Adrenal gland (tissue), 12 donors: Measurements from ENCODE around the gene COA5. TPM values are rescaled to one million over a fixed set of nuclear protein-coding genes. Genes with fewer than 3 reads are reported as not detected.
"Not testable (repeated sequence)": the region's sequence is repeated elsewhere in the genome, so short reads cannot be mapped to it uniquely, and the experiment has no call there.

ENCODE experiments used
- DNase-seq, 7 donors: peaks; one replicate each; pipeline ENCODE4 v3.0.0-alpha.2; 2019 to 2020
- H3K27ac ChIP-seq, 5 donors: fragments of 200-600 bp; sonication (generic) in 4 of 5; 1 replicate in 3 of 5; 2 replicates in 2 of 5; pipeline versions ENCODE4 v1.5.1 to v1.8.0; 2016 to 2020; ENCODE audit warnings: mild to moderate bottlenecking in 1 of 5
- H3K27me3 ChIP-seq: fragments of 200-600 bp; 2 replicates; pipeline ENCODE4 v1.8.0; 2021
- H3K36me3 ChIP-seq, 2 donors: fragments of 200-600 bp; replicated peaks in 1 of 2; 1 replicate in 1 of 2; 2 replicates in 1 of 2; pipeline versions ENCODE4 v1.5.1 to v1.8.0; 2018 to 2022
- H3K4me1 ChIP-seq, 2 donors: fragments of 200-600 bp; replicated peaks in 1 of 2; 1 replicate in 1 of 2; 2 replicates in 1 of 2; pipeline versions ENCODE4 v1.5.1 to v1.8.0; 2018 to 2021
- H3K4me3 ChIP-seq, 4 donors: fragments of 200-600 bp; sonication (generic) in 3 of 4; one replicate each; pipeline ENCODE4 v1.5.1; 2016 to 2018
- H3K9me3 ChIP-seq, 3 donors: fragments of 200-600 bp; sonication (generic) in 1 of 3; replicated peaks in 1 of 3; 1 replicate in 2 of 3; 2 replicates in 1 of 3; pipeline versions ENCODE4 v1.5.1 to v1.8.0; 2016 to 2021
- CTCF ChIP-seq, 6 experiments: fragments of 450-650 bp in 4 of 6; fragments of 200-600 bp in 2 of 6; sonication (generic) in 1 of 6; IDR thresholded peaks; 1 replicate in 5 of 6; 2 replicates in 1 of 6; pipeline versions ENCODE4 v1.5.1 to v1.8.0; 2016 to 2021; ENCODE audit warnings: antibody characterized with exemption in 6 of 6, mild to moderate bottlenecking in 2 of 6, moderate library complexity in 1 of 6
- POLR2A ChIP-seq, 2 donors: fragments of 450-650 bp; IDR thresholded peaks; one replicate each; pipeline ENCODE4 v1.6.1; 2017; ENCODE audit warnings: antibody characterized with exemption in 2 of 2, mild to moderate bottlenecking in 2 of 2, moderate library complexity in 1 of 2
- WGBS, 4 donors: extraction: QIAGEN DNeasy Blood & Tissue Kit in 2 of 4; methylation state at CpG; one replicate each; pipeline versions ENCODE4 v1.1.5 to v1.1.7; 2013 to 2017; 5-methylcytosine and 5-hydroxymethylcytosine counted together
- intact Hi-C, 2 donors: fragments of 100-400 bp; cut with DNase I; formaldehyde crosslinking; loops; one replicate each; pipeline versions ENCODE4 v1.14.1 to v1.15.0; 2022 to 2023
- polyA plus RNA-seq, 3 donors: library from polyadenylated mRNA; stranded (reverse); fragments of 200-250 nt in 2 of 3; fragments of 350-450 nt in 1 of 3; fragmentation: Illumina TruSeq in 1 of 3; extraction: RNeasy Lipid Tissue Mini Kit (QIAGEN cat#74804) in 1 of 3; gene quantifications; one replicate each; pipeline ENCODE4 v1.2.3, GENCODE V29; 2013 to 2014
- total RNA-seq, 9 donors: library from RNA; depleted of rRNA in 4 of 9; stranded (reverse); fragments of >200 nt in 4 of 9; fragments of 120-200 nt in 1 of 9; fragmentation: NEBNext Ultra II Directional in 1 of 9; extraction: Animal tissue kit (Norgen Biotek cat#: 25700) in 1 of 9; gene quantifications; one replicate each; pipeline versions ENCODE4 v1.1.0 to v1.2.4, GENCODE V29; 2013 to 2023
- donor health status: healthy with polysubstance abuse.
- donor health status: Bipolar disorder and iron deficiency.
- donor health status: DM: yes; HTN: yes; CAD: no.
- donor health status: DM: no; HTN: no; CAD: no.
- donor health status: DM: no; HTN: no; CAD: no.
- donor health status: DM: yes; HTN: yes; CAD: no.

The COA5 gene
- total and polyA plus RNA-seq, 12 donors = 18.9 to 76.0 (median 42.6) TPM

- WGBS, 4 donors = 72 to 88% (median 83%) methylated on average over 1 of the region's 1 CpG
- H3K9me3 ChIP-seq = no peaks in the 10 kb centered on the region
- TF ChIP-seq POLR2A (IDR thresholded peaks at IDR 0.05) (no peak), CTCF (IDR thresholded peaks at IDR 0.05) (no peak)
- no peak for DNase-seq
- H3K4me1 ChIP-seq = no peaks in the 10 kb centered on the region
- peak overlapping the region in 1 of 5 donors; percentile 12 for H3K27ac ChIP-seq
- H3K36me3 ChIP-seq = peaks cover 0 to 42% of the 10 kb centered on the region in 2 donors
- no peaks in the 10 kb centered on the region for H3K27me3 ChIP-seq
- H3K4me3 ChIP-seq = no peak overlapping the region
- intact Hi-C loops = no loop called here
Measured at GRCh38 chr2:98598781-98599428, 9.4 kb downstream of the COA5 start.

GRCh38 chr2:98594665-98595064, 13.6 kb downstream of the COA5 start:
- DNase-seq, H3K4me3 ChIP-seq, H3K36me3 ChIP-seq, H3K27ac ChIP-seq, H3K9me3 ChIP-seq, intact Hi-C loops, H3K4me1 ChIP-seq, H3K27me3 ChIP-seq: not testable (repeated sequence)
- 87 to 95% (median 91%) methylated on average over 2 to 4 of the region's 4 CpGs for WGBS, 4 donors

GRCh38 chr2:98592565-98592964, 15.7 kb downstream of the COA5 start:
- no peak for TF ChIP-seq CTCF (IDR thresholded peaks at IDR 0.05)
- TF ChIP-seq POLR2A (IDR thresholded peaks at IDR 0.05) = no peak
- Histone ChIP-seq H3K27ac (no peak overlapping the region), H3K4me3 (no peak overlapping the region), H3K9me3 (no peaks in the 10 kb centered on the region), H3K36me3 (no peaks in the 10 kb centered on the region), H3K27me3 (no peaks in the 10 kb centered on the region), H3K4me1 (no peaks in the 10 kb centered on the region)
- intact Hi-C loops = no loop called here
- DNase-seq = peak in 1 of 7 donors; percentile 36
- WGBS, 4 donors = 95 to 98% (median 96%) methylated on average over 4 to 8 of the region's 8 CpGs

GRCh38 chr2:98589489-98589888, 18.8 kb downstream of the COA5 start:
- Histone ChIP-seq H3K9me3 (no peaks in the 10 kb centered on the region), H3K36me3 (peaks cover 0 to 11% of the 10 kb centered on the region in 2 donors), H3K27ac (no peak overlapping the region), H3K27me3 (no peaks in the 10 kb centered on the region), H3K4me3 (no peak overlapping the region), H3K4me1 (no peaks in the 10 kb centered on the region)
- TF ChIP-seq POLR2A (IDR thresholded peaks at IDR 0.05) (no peak), CTCF (IDR thresholded peaks at IDR 0.05) (no peak)
- intact Hi-C loops = no loop called here
- 94 to 98% (median 96%) methylated on average over 4 of the region's 4 CpGs for WGBS, 4 donors
- DNase-seq = no peak

GRCh38 chr2:98588880-98589431, 19.4 kb downstream of the COA5 start:
- no peaks in the 10 kb centered on the region for H3K4me1 ChIP-seq
- WGBS, 4 donors = 51 to 62% (median 56%) methylated on average over 4 of the region's 4 CpGs
- no peaks in the 10 kb centered on the region for H3K9me3 ChIP-seq
- no peak overlapping the region for H3K4me3 ChIP-seq
- DNase-seq = peak in 1 of 7 donors; percentile 30
- peaks cover 0 to 11% of the 10 kb centered on the region in 2 donors for H3K36me3 ChIP-seq
- no peaks in the 10 kb centered on the region for H3K27me3 ChIP-seq
- intact Hi-C loops = no loop called here
- no peak overlapping the region for H3K27ac ChIP-seq
- no peak for TF ChIP-seq POLR2A (IDR thresholded peaks at IDR 0.05)
- no peak for TF ChIP-seq CTCF (IDR thresholded peaks at IDR 0.05)
